Panc1 (cell line): Measurements from ENCODE around the gene PRORP.

Source experiments
- CTCF ChIP-seq: fragments of 450-650 bp; IDR thresholded peaks from 2 replicates; pipeline ENCODE4 v1.5.1; 2017; ENCODE audit warnings: mild to moderate bottlenecking
- POLR2AphosphoS5 ChIP-seq: IDR thresholded peaks from 2 replicates; pipeline ENCODE4 v1.6.1; 2012; ENCODE audit warnings: mild to moderate bottlenecking, low read depth, low read length, moderate library complexity
- REST ChIP-seq, 2 experiments: IDR thresholded peaks; 2 replicates each; pipeline ENCODE4 v1.6.1; 2011 to 2012; ENCODE audit warnings: low read depth in 2 of 2, control low read depth in 1 of 2, low read length in 1 of 2, mild to moderate bottlenecking in 1 of 2, moderate library complexity in 1 of 2; ENCODE audit not compliant: insufficient read depth in 1 of 2
- SIN3A ChIP-seq: IDR thresholded peaks from 2 replicates; pipeline ENCODE4 v1.6.1; 2012; ENCODE audit warnings: low read depth, mild to moderate bottlenecking, low read length, moderate library complexity, borderline replicate concordance; ENCODE audit not compliant: insufficient read depth
- TCF7L2 ChIP-seq: IDR thresholded peaks from 2 replicates; pipeline ENCODE4 v1.6.1; 2011; ENCODE audit warnings: mild to moderate bottlenecking, low read depth, low read length, inconsistent platforms

GRCh38 chr14:35124127-35124526 lies 1.8 kb downstream of the PRORP start:
- TF ChIP-seq CTCF (no peak), POLR2AphosphoS5 (no peak), REST (IDR thresholded peaks at IDR 0.05; ENCODE audit: insufficient read depth in 1 of 2, low read depth in 2 of 2, low read length in 1 of 2) (no peak), TCF7L2 (no peak), SIN3A (no peak)
